HUES48 (cell line): ENCODE results near the gene CCDC47.

Experiments
- H3K27ac ChIP-seq: one replicate; pipeline ENCODE4 v1.7.0; 2013; ENCODE audit warnings: low read depth, low read length, inconsistent platforms
- H3K27me3 ChIP-seq: 2 replicates; pipeline ENCODE4 v1.6.1; 2013; ENCODE audit warnings: mild to moderate bottlenecking, low read length; ENCODE audit not compliant: control insufficient read depth, insufficient read depth
- H3K36me3 ChIP-seq: 2 replicates; pipeline ENCODE4 v1.6.1; 2013; ENCODE audit warnings: low read length; ENCODE audit not compliant: control insufficient read depth, insufficient read depth
- H3K4me1 ChIP-seq: 2 replicates; pipeline ENCODE4 v1.6.1; 2013; ENCODE audit warnings: mild to moderate bottlenecking, low read length; ENCODE audit not compliant: control insufficient read depth, insufficient read depth
- H3K4me3 ChIP-seq: 2 replicates; pipeline ENCODE4 v1.5.1; 2013; ENCODE audit warnings: mild to moderate bottlenecking, low read depth, low read length
- H3K9ac ChIP-seq: 2 replicates; pipeline ENCODE4 v1.6.1; 2013; ENCODE audit warnings: mild to moderate bottlenecking, low read depth, low read length, moderate library complexity
- H3K9me3 ChIP-seq: 2 replicates; pipeline ENCODE4 v1.6.1; 2013; ENCODE audit warnings: low read length; ENCODE audit not compliant: control insufficient read depth, insufficient read depth

CCDC47 gene

GRCh38 chr17:63703556-63704258 lies 69.7 kb downstream of the CCDC47 start:
- peaks cover 3% of the 10 kb centered on the region; the same call in 1 of the 2 replicates for H3K4me1 ChIP-seq
- H3K27ac ChIP-seq: no peak overlapping the region
- no peaks in the 10 kb centered on the region for H3K27me3 ChIP-seq
- no peak overlapping the region for H3K9ac ChIP-seq
- no peaks in the 10 kb centered on the region for H3K9me3 ChIP-seq
- H3K4me3 ChIP-seq: no peak overlapping the region
- peaks cover 30% of the 10 kb centered on the region for H3K36me3 ChIP-seq

GRCh38 chr17:63703029-63703428 lies 70.4 kb downstream of the CCDC47 start:
- H3K36me3 ChIP-seq: peaks cover 28% of the 10 kb centered on the region
- no peaks in the 10 kb centered on the region for H3K9me3 ChIP-seq
- H3K4me1 ChIP-seq: peaks cover 8% of the 10 kb centered on the region; the same call in 1 of the 2 replicates
- no peak overlapping the region for H3K9ac ChIP-seq
- H3K27ac ChIP-seq: no peak overlapping the region
- no peak overlapping the region for H3K4me3 ChIP-seq
- H3K27me3 ChIP-seq: no peaks in the 10 kb centered on the region

- no peaks in the 10 kb centered on the region for H3K27me3 ChIP-seq
- no peak overlapping the region for H3K9ac ChIP-seq
- H3K4me1 ChIP-seq: peaks cover 10% of the 10 kb centered on the region; the same call in 1 of the 2 replicates
- peaks cover 30% of the 10 kb centered on the region for H3K36me3 ChIP-seq
- H3K9me3 ChIP-seq: no peaks in the 10 kb centered on the region
- H3K4me3 ChIP-seq: no peak overlapping the region
- H3K27ac ChIP-seq: no peak overlapping the region
These were observed 70.7 kb downstream of the CCDC47 start for GRCh38 chr17:63702721-63703015.

GRCh38 chr17:63701868-63702720 lies 71.3 kb downstream of the CCDC47 start:
- H3K4me1 ChIP-seq: peaks cover 16% of the 10 kb centered on the region; the same call in 1 of the 2 replicates
- peaks cover 35% of the 10 kb centered on the region for H3K36me3 ChIP-seq
- H3K9ac ChIP-seq: no peak overlapping the region
- no peaks in the 10 kb centered on the region for H3K27me3 ChIP-seq
- H3K9me3 ChIP-seq: no peaks in the 10 kb centered on the region
- peak overlapping the region; percentile 69 for H3K4me3 ChIP-seq
- H3K27ac ChIP-seq: no peak overlapping the region

GRCh38 chr17:63701456-63701820 lies 72.0 kb downstream of the CCDC47 start:
- Histone ChIP-seq H3K4me1 (peaks cover 16% of the 10 kb centered on the region; the same call in 1 of the 2 replicates), H3K27ac (no peak overlapping the region), H3K9me3 (no peaks in the 10 kb centered on the region), H3K27me3 (no peaks in the 10 kb centered on the region), H3K4me3 (peak overlapping the region; percentile 69), H3K36me3 (peaks cover 36% of the 10 kb centered on the region), H3K9ac (peak overlapping the region; percentile 19; the same call in 1 of the 2 replicates)

GRCh38 chr17:63700528-63701455 lies 72.6 kb downstream of the CCDC47 start:
- no peaks in the 10 kb centered on the region for H3K9me3 ChIP-seq
- peaks cover 19% of the 10 kb centered on the region; the same call in 1 of the 2 replicates for H3K4me1 ChIP-seq
- H3K36me3 ChIP-seq: peaks cover 36% of the 10 kb centered on the region
- peak overlapping the region; percentile 88 for H3K27ac ChIP-seq
- H3K4me3 ChIP-seq: peak overlapping the region; percentile 69
- H3K9ac ChIP-seq: peak overlapping the region; percentile 83
- H3K27me3 ChIP-seq: no peaks in the 10 kb centered on the region

GRCh38 chr17:63699638-63700527 lies 73.5 kb downstream of the CCDC47 start, which contains the start of gene LIMD2:
Gene LIMD2, minus strand, starts transcription at chr17:63700125. Its CDS starts 827 bp downstream, at chr17:63699298.
- peak within 1 kb of the TSS; percentile 69 for H3K4me3 ChIP-seq
- peaks cover 32% of the 10 kb centered on the region for H3K36me3 ChIP-seq
- peak within 1 kb of the TSS; percentile 83 for H3K9ac ChIP-seq
- H3K27me3 ChIP-seq: no peaks in the 10 kb centered on the region
- H3K9me3 ChIP-seq: no peaks in the 10 kb centered on the region
- peak within 1 kb of the TSS; percentile 88 for H3K27ac ChIP-seq
- peaks cover 19% of the 10 kb centered on the region; the same call in 1 of the 2 replicates for H3K4me1 ChIP-seq

- Histone ChIP-seq H3K27ac (peak overlapping the region; percentile 67), H3K4me3 (peak overlapping the region; percentile 68), H3K4me1 (peaks cover 24% of the 10 kb centered on the region; the same call in 1 of the 2 replicates), H3K9ac (no peak overlapping the region), H3K36me3 (peaks cover 29% of the 10 kb centered on the region), H3K9me3 (no peaks in the 10 kb centered on the region), H3K27me3 (no peaks in the 10 kb centered on the region)
These were observed 74.3 kb downstream of the CCDC47 start for GRCh38 chr17:63698886-63699637.

- no peak overlapping the region for H3K9ac ChIP-seq
- H3K9me3 ChIP-seq: no peaks in the 10 kb centered on the region
- H3K36me3 ChIP-seq: peaks cover 29% of the 10 kb centered on the region
- H3K4me3 ChIP-seq: peak overlapping the region; percentile 68
- peak overlapping the region; percentile 18 for H3K27ac ChIP-seq
- no peaks in the 10 kb centered on the region for H3K27me3 ChIP-seq
- peaks cover 24% of the 10 kb centered on the region; the same call in 1 of the 2 replicates for H3K4me1 ChIP-seq
These were observed 75.0 kb downstream of the CCDC47 start for GRCh38 chr17:63698381-63698885.
